Measurements from ENCODE around the gene PTBP2. TPM values are rescaled to one million over a fixed set of nuclear protein-coding genes. Genes with fewer than 3 reads are reported as not detected.

PTBP2 gene
- 14.1 and 15.4 TPM in 2 replicates for total RNA-seq

DNA sequence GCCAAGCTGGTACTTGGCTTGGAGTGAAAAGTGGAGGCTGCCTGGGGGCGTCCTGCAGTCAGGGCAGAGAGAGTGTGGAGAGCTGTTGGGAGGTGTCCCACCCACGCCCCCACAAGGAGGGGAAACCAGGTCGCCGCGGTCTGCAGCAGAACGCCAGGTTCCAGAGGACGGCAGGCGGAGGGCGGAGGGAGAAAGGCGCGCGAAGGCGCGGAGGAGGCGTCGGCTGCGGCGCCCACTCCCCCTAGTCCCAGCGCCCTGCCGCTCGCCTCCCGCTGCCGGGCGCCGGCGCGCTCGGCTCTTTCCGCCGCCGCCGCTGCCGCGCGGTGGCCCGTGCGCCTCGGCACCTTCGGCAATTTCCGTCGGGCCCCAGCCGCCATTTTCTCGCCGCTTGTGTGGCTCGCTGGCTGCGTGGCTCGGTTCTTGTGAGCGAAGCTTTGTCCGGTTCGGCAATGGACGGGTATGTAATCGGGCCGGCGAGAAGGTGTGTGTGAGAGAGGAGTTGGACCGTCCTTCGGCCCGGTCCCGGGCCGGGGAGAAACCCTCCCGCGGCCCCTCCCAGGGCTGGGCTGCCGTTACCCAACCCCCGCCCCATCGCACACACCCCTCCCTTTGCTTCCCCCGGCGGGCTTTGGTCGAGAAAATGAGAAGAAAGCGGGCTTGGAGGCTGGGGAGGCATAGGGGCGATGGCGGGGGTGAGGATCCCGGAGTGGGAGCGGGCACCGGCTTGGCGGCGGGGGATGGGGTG lies at the start of gene PTBP2:
Gene PTBP2 (plus strand): TSS at position 369 of the 745 bp plus-strand sequence. CDS start 81 bp downstream, at position 450.
- intact Hi-C loops (cut with micrococcal nuclease): loop anchor here (1.0 to 10.0 kb wide), 9 partner anchors 9 to 1757 kb away; partner anchors contain the start of genes ALG14, DPYD and RWDD3

DNA sequence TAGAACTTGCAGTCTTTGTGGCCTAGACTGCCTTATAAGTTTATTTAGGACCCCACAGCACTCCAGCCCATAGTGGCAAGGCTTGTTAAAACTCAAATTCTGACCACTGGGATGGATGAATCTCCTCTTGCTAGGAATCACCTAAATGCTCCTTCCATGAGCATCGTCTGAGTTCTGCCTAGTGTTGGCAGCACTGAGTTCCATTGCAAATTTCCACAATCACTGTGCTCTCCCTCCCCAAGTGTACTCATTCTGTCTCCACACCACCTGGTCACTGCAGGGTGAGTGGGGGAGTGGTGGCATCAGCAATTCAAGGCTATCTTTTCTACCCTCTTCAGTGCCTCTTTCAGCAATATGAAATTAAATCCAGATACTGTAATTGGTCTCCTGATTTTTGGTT lies 46.7 kb upstream of the PTBP2 start:
- intact Hi-C loops (cut with micrococcal nuclease): no loop called here

DNA sequence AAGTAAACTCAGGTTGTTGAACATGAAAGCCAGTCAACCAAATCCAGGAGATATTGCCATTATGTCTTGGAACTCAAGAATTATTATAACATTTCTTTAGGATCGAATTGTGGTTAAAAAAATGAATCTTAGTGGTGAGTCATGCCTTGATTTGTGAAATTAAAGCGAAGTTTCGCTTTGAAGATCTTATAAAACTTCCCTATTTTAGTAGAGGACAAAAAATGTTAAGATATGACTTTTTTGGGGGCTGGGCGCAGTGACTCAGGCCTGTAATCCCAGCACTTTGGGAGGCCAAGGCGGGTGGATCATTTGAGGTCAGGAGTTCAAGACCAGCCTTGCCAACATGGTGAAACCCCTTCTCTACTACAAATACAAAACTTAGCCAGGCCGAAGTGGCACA lies 39.5 kb upstream of the PTBP2 start:
- intact Hi-C loops (cut with micrococcal nuclease): no loop called here

GRCh38 chr1:96683931-96684330 lies 37.7 kb upstream of the PTBP2 start:
- intact Hi-C loops (cut with micrococcal nuclease): no loop called here

DNA sequence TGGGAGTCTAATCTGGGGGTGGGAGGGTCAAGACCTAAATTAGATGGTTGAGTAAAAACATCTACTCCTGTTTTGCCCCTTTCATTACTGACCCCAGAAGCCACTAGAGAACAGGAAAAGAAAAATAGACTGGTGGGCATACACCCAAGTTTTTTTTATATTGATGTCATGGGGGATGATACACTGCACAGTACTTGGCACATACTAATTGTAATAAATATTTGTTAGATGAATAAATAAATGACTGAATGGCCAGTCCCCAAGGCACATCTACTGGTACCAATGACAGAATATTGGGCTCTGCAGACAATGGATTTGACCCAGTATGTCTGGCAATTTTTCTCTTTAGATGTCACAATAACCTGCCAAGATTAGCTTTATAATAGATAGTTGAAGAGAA lies 36.8 kb upstream of the PTBP2 start:
- intact Hi-C loops (cut with micrococcal nuclease): no loop called here

- intact Hi-C loops (cut with micrococcal nuclease): no loop called here
Observed at GRCh38 chr1:96688767-96689166, 32.8 kb upstream of the PTBP2 start.

- intact Hi-C loops (cut with micrococcal nuclease): no loop called here
Observed at GRCh38 chr1:96695954-96696353, 25.6 kb upstream of the PTBP2 start.

DNA sequence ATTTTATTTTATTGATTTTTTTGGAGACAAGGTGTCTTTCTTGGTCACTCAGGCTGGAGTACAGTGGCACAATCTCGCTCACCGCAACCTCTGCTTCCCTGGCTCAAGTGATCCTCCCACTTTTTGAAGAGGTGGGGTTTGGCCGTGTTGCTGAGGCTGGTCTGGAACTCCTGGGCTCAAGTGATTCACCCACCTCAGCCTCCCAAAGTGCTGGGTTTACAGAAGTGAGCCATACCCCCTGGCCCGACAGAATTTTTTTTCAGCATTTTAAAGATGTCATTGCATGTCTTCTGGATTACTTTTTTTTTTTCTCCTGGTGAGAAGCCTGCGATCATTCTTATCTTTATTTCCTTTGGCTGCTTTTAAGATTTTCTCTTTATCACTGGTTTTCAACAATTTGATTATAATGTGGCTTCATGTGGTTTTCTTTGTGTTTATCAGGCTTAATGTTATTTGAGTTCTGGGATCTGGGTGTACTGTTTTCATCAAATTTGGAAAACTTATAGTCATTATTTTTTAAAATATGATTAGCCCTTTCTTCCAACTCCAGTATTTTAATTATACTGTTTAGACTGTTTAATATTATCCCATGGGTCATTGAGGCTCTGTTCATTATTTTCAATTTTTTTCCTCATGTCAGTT lies 23.1 kb upstream of the PTBP2 start:
- intact Hi-C loops (cut with micrococcal nuclease): no loop called here

DNA sequence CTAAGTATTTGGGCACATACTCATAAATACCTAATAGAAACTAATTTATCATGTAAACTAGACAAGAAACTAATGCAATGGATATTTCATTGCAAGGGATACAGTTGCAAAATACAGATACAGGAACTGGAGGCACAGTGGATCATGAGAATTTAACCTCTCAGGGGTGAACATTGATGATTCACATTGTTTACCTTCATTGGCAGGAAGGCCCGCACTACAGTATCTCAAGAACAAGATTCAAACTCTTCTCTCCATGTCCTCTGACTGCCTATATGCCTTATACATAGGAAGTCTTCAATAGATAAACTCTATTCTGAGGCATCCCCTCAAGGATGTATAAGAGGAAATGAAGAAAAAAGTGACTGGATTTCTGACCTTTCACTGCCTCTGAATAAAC lies 18.4 kb upstream of the PTBP2 start:
- intact Hi-C loops (cut with micrococcal nuclease): no loop called here

DNA sequence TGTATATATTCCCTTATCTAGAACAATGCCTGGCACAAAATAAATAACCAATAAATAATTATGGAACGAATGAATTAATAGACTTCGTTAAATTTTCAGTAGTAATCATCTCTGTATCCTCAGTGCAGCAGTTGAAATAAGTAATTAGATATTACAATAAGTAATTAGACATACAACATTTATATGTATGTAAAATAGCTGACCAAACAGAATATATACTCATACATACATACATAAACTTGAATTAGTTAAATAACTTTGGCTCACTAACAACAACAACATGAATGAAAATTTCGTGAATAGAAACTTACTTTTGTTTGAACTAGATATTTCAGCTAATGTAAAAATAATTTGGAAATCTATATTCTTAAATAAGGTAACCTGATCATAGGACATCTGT lies 14.6 kb upstream of the PTBP2 start:
- intact Hi-C loops (cut with micrococcal nuclease): no loop called here

DNA sequence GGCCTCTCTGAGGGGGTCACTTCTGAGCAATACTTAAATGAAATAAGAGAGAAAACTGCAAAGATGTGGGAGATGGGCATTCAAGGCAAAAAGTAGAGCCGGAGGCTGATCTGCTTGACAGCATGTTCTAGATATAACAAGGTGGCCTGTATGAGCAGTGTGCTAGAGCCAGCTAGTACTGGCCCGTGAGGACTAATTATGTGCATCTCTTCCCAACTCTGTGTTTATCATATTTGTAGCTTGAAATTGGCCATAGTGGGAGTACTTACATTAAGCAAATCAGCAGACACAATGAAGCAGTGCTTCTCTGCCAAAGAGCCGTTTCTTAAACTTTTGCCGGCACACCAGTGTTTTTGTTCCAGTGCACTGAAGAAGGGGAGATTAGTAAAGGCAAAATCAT lies 13.1 kb upstream of the PTBP2 start:
- intact Hi-C loops (cut with micrococcal nuclease): no loop called here

GRCh38 chr1:96710708-96711477 lies 10.7 kb upstream of the PTBP2 start:
- intact Hi-C loops (cut with micrococcal nuclease): no loop called here

DNA sequence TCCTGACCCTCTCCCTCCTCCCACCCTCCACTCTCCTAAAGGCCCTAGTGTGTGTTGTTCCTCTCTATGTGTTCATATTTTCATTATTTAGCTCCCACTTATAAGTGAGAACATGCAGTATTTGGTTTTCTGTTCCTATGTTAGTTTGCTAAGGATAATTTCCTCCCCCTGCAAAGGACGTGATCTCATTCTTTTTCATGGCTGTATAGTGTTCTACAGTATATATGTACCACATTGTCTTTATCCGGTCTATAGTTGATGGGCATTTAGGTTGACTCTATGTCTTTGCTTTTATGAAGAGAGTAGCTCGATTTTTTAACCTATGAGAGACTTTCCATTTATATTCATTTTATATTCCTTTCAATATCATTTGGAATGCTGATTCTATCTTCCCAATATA lies 7.9 kb upstream of the PTBP2 start:
- intact Hi-C loops (cut with micrococcal nuclease): no loop called here

DNA sequence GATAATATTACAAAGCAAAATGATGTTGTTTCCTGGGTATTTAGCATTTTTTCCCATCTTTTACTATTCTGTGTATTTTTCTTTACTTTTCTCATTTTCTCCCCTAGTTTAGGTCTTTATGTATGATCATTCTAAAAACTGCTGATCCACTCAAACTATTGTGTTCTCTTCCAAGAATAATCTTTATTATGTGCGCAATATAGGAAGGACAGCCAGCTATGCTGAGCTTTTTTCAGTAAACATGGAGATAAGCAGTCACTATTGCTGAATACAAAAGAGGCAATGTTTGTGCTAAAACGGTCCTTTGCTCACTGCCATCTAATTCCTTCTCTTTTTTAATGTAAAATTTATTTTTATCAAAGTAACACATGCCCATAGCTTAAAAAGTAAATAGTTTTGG lies 6.7 kb upstream of the PTBP2 start:
- intact Hi-C loops (cut with micrococcal nuclease): no loop called here

DNA sequence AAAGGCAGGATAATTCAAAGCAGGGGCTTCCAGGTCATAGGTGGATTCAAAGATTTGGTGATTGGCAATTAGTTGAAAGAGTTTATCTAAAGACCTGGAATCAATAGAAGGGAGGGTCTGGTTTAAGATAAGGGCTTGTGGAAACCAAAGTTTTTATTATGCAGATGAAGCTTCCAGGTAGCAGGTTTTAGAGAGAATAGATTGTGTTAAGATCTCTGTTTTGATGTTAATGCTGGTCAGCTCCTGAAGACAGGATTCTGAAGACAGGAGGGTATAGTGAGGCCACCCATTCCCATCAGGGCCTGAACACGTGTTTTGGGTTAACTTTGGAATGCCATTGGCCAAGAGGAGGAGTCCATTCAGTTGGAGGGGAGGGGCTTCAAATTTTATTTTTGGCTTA lies 6.1 kb upstream of the PTBP2 start:
- intact Hi-C loops (cut with micrococcal nuclease): no loop called here

DNA sequence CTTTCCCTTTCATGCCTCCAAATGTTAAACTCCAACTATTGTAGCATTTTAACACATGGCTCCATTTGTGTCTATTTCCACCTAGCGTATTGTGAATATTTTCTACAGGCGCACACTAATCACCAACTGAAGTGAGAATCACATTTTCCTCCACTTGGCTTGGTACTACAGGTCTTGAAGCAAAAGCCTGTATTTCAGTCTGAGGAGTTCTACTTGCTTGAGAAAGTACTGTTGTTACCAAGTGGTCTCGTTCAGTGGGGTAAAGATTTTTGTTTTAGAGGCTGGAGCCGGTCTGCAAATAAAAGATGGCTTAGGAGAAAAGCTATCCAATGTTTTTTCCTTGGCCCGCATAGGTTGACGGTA lies 550 bp upstream of the PTBP2 start:
- intact Hi-C loops (cut with micrococcal nuclease): loop anchor here (1.0 to 10.0 kb wide), 7 partner anchors 9 to 1756 kb away; partner anchors contain the start of genes ALG14 and RWDD3

DNA sequence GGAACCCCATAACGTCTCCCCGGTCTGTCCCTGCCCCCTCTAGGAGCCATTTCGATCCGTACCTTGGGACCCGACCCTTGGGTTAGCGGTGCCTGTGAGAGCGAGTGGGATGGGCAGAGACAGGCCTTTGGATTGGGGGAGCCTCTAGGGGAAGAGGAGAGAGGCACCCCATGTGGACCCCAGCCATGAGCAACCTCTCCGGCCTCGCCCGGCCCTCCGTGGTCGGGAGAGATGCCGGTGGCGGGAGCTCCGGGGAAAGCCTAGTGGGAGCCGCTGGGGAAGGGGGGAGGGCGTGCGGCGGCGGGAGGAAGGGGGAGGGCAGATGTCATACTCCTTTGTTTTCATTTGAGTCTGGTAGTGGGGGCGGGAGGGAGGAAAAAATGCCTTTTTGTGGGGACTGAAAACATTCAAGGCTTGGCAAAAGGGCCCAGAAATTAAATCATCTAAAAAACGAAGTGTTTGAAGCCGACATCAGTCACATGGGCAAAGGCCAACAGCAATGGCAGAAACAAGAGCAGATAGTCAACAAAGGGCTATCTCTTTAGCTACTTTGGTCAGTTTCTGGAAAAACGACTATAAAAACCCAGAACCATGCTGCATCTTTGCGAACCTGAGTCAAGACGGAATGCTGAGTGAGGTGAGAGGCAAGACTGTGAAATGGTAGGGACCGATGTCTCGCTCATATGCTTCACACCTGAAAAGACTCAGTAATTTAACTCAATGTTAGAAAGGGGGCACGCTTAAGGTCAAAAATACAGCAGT lies 758 bp downstream of the PTBP2 start:
- intact Hi-C loops (cut with micrococcal nuclease): loop anchor here (2.0 to 10.0 kb wide), 7 partner anchors 14 to 1758 kb away; partner anchors contain the start of genes ALG14 and DPYD

DNA sequence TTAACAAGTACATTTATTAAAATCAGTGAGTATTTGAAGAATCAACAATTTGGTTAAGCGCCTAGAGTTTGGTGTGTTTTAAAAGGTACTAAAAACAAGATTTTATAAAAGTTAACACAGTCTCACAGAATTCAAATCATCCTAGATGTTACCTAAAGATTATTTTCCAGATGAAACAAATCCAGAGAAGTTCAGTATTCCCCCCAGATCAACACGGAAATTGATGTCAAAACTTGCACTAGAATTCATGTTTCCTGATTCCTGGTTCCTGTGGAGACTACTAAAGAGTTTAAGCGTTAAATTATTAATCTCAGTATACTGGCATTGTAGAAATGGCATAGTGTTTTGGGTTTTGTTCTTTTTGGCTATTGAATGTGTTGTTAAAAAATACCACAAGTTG lies 1.4 kb downstream of the PTBP2 start:
- intact Hi-C loops (cut with micrococcal nuclease): loop anchor here (2.0 to 10.0 kb wide), 7 partner anchors 14 to 1758 kb away; partner anchors contain the start of genes ALG14 and DPYD

GRCh38 chr1:96723377-96723776 lies 1.8 kb downstream of the PTBP2 start:
- intact Hi-C loops (cut with micrococcal nuclease): loop anchor here (2.0 to 10.0 kb wide), 7 partner anchors 13 to 1759 kb away; partner anchors contain the start of genes ALG14 and DPYD

- intact Hi-C loops (cut with micrococcal nuclease): loop anchor here (2.0 to 10.0 kb wide), 7 partner anchors 13 to 1759 kb away; partner anchors contain the start of genes ALG14 and DPYD
Observed at GRCh38 chr1:96723936-96724335, 2.4 kb downstream of the PTBP2 start.

DNA sequence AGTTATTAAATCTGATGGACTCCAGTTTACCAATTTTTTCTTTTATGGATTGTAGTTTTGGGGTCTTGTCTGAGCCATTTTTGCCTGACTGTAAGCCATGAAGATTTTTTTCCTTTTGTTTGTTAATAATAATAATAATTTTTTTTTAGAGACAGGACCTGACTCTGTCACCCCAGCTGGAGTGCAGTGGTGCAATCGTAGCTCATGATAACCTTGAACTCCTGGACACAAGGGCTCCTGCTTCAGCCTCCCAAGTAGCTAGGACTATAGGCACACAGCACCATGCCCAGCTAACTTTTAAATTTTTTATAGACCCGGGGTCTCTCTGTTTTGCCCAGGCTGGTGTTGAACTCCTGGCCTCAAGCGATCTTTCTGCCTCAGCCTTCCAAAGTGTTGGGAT lies 6.3 kb downstream of the PTBP2 start:
- intact Hi-C loops (cut with micrococcal nuclease): loop anchor here (10.0 kb wide), 2 partner anchors 1653 to 1763 kb away; partner anchors contain the start of gene ALG14
